ENCODE measurements around the gene PPP1R27. TPM values are rescaled to one million over a fixed set of nuclear protein-coding genes. Genes with fewer than 3 reads are reported as not detected.

Gene PPP1R27
- total and polyA plus RNA-seq, 9 of the 15 experiments (the other 6 are each of a cell fraction or from before 2014, with no cell fraction given): 0.29 to 6.9 (median 1.5) TPM; not detected in 2

- TF ChIP-seq E2F5 (CRISPR knock-in tag; IDR thresholded peaks at IDR 0.05) (no peak), ZNF589 (CRISPR knock-in tag; IDR thresholded peaks at IDR 0.05; ENCODE audit: low read depth) (no peak), CC2D1A (IDR thresholded peaks at IDR 0.05) (no peak), SAFB2 (IDR thresholded peaks at IDR 0.05; ENCODE audit: borderline replicate concordance, low read depth, low read length, severe bottlenecking) (no peak), ZNF146 (CRISPR knock-in tag; IDR thresholded peaks at IDR 0.05; ENCODE audit: unreplicated experiment) (no peak), ZNF24 (IDR thresholded peaks at IDR 0.05) (no peak), SMARCA4 (IDR thresholded peaks at IDR 0.05) (no peak), SNAPC5 (CRISPR knock-in tag; IDR thresholded peaks at IDR 0.05) (no peak)
- TF ChIP-seq, protein P1, sequence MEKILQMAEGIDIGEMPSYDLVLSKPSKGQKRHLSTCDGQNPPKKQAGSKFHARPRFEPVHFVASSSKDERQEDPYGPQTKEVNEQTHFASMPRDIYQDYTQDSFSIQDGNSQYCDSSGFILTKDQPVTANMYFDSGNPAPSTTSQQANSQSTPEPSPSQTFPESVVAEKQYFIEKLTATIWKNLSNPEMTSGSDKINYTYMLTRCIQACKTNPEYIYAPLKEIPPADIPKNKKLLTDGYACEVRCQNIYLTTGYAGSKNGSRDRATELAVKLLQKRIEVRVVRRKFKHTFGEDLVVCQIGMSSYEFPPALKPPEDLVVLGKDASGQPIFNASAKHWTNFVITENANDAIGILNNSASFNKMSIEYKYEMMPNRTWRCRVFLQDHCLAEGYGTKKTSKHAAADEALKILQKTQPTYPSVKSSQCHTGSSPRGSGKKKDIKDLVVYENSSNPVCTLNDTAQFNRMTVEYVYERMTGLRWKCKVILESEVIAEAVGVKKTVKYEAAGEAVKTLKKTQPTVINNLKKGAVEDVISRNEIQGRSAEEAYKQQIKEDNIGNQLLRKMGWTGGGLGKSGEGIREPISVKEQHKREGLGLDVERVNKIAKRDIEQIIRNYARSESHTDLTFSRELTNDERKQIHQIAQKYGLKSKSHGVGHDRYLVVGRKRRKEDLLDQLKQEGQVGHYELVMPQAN (IDR thresholded peaks at IDR 0.05; ENCODE audit: borderline replicate concordance): no peak
These were observed 4.5 kb upstream of the PPP1R27 start (continued) for GRCh38 chr17:81839301-81839700.
